Lung (tissue), 12 donors: Measurements from ENCODE around the gene INTS11. TPM values are rescaled to one million over a fixed set of nuclear protein-coding genes. Genes with fewer than 3 reads are reported as not detected.

Experiments
- ATAC-seq: fragments of 200-7000 bp; cut with Tn5 transposase; one replicate; pipeline ENCODE4 v1.9.1; 2020; ENCODE audit warnings: moderate number of reproducible peaks; ENCODE audit not compliant: insufficient read depth, low FRiP score
- DNase-seq, 3 donors: peaks; one replicate each; pipeline ENCODE4 v3.0.0-alpha.2; 2013 to 2017
- H3K27ac ChIP-seq, 2 donors: one replicate each; pipeline ENCODE4 v1.5.1; 2013; ENCODE audit warnings: mild to moderate bottlenecking in 2 of 2, moderate library complexity in 2 of 2, control low read depth in 1 of 2, inconsistent platforms in 1 of 2, low read depth in 1 of 2, low read length in 1 of 2
- H3K27me3 ChIP-seq, 3 donors: one replicate each; pipeline ENCODE4 v1.5.1; 2013; ENCODE audit warnings: low read length in 2 of 3; ENCODE audit not compliant: control insufficient read depth in 3 of 3, insufficient read depth in 3 of 3
- H3K36me3 ChIP-seq, 4 donors: one replicate each; pipeline ENCODE4 v1.5.1; 2013; ENCODE audit warnings: low read length in 4 of 4, mild to moderate bottlenecking in 1 of 4, moderate library complexity in 1 of 4; ENCODE audit not compliant: control insufficient read depth in 4 of 4, insufficient read depth in 4 of 4
- H3K4me1 ChIP-seq, 5 donors: one replicate each; pipeline ENCODE4 v1.5.1; 2013; ENCODE audit warnings: low read length in 5 of 5, mild to moderate bottlenecking in 2 of 5, moderate library complexity in 1 of 5; ENCODE audit not compliant: control insufficient read depth in 5 of 5, insufficient read depth in 5 of 5
- H3K4me3 ChIP-seq: one replicate; pipeline ENCODE4 v1.5.1; 2013; ENCODE audit warnings: mild to moderate bottlenecking, control low read depth, moderate library complexity
- H3K9ac ChIP-seq, 2 donors: one replicate each; pipeline ENCODE4 v1.5.1; 2013; ENCODE audit warnings: low read length in 2 of 2, control low read depth in 1 of 2; ENCODE audit not compliant: insufficient read depth in 1 of 2
- H3K9me3 ChIP-seq, 4 donors: one replicate each; pipeline ENCODE4 v1.5.1; 2013; ENCODE audit warnings: low read length in 3 of 4, mild to moderate bottlenecking in 1 of 4, moderate library complexity in 1 of 4; ENCODE audit not compliant: control insufficient read depth in 4 of 4, insufficient read depth in 3 of 4
- WGBS, 2 donors: extraction: QIAGEN DNeasy Blood & Tissue Kit; methylation state at CpG; one replicate each; pipeline ENCODE4 v1.1.7; 2013; 5-methylcytosine and 5-hydroxymethylcytosine counted together
- polyA plus RNA-seq, 2 donors: library from polyadenylated mRNA; stranded (reverse); fragments of 200-250 nt; gene quantifications; one replicate each; pipeline ENCODE4 v1.2.1, GENCODE V29; 2013
- total RNA-seq, 2 donors: library from RNA; depleted of rRNA in 1 of 2; stranded (reverse); fragments of >200 nt in 1 of 2; gene quantifications; one replicate each; pipeline ENCODE4 v1.2.1, GENCODE V29; 2014 to 2021
- TF ChIP-seq, protein P1 (sequence below): IDR thresholded peaks from 2 replicates; pipeline ENCODE4 v1.5.1; 2012; ENCODE audit warnings: mild to moderate bottlenecking; ENCODE audit errors: control extremely low read depth, extremely low read depth
- donor health status: control.
- donor health status: control.
- donor health status: Bipolar disorder and iron deficiency.
- donor health status: healthy.
- donor health status: DM: yes; HTN: yes; CAD: no.

The INTS11 gene
- total and polyA plus RNA-seq, 4 donors: 89.8 to 130 (median 96.7) TPM

DNA sequence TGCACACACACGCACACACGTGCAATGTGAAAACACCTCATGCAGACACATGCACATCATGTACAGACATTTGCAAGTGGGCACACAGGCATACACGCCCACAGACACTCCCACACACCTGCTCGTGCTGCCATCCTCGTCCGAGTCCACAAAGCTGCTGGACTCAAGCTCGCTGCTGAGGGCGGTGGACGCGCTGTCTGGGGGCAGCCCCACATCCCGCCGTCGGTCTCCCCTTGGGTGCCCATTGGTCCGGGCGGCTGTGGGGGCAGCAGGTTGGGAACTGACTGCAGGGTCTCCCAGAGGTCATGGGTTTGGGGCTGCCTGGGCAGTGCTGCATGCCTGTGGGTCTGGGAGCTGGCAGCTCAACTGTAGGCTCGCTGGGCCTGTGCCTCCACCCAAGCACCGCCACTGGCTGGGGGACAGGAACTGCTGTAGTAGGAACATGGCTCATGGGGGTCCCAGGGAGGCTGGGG lies 17.1 kb upstream of the INTS11 start:
- DNase-seq (no peak), ATAC-seq (no peak)
- Histone ChIP-seq H3K9me3 (no peaks in the 10 kb centered on the region), H3K27ac (no peak overlapping the region), H3K36me3 (peaks cover 0 to 46% (median 11%) of the 10 kb centered on the region in 4 donors), H3K27me3 (no peaks in the 10 kb centered on the region), H3K4me1 (peaks cover 0 to 19% (median 0%) of the 10 kb centered on the region in 5 donors), H3K4me3 (no peak overlapping the region), H3K9ac (no peak overlapping the region)
- 94 to 97% methylated on average over 17 of the region's 17 CpGs for WGBS, 2 donors
- TF ChIP-seq, protein P1, sequence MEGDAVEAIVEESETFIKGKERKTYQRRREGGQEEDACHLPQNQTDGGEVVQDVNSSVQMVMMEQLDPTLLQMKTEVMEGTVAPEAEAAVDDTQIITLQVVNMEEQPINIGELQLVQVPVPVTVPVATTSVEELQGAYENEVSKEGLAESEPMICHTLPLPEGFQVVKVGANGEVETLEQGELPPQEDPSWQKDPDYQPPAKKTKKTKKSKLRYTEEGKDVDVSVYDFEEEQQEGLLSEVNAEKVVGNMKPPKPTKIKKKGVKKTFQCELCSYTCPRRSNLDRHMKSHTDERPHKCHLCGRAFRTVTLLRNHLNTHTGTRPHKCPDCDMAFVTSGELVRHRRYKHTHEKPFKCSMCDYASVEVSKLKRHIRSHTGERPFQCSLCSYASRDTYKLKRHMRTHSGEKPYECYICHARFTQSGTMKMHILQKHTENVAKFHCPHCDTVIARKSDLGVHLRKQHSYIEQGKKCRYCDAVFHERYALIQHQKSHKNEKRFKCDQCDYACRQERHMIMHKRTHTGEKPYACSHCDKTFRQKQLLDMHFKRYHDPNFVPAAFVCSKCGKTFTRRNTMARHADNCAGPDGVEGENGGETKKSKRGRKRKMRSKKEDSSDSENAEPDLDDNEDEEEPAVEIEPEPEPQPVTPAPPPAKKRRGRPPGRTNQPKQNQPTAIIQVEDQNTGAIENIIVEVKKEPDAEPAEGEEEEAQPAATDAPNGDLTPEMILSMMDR: no peak

DNA sequence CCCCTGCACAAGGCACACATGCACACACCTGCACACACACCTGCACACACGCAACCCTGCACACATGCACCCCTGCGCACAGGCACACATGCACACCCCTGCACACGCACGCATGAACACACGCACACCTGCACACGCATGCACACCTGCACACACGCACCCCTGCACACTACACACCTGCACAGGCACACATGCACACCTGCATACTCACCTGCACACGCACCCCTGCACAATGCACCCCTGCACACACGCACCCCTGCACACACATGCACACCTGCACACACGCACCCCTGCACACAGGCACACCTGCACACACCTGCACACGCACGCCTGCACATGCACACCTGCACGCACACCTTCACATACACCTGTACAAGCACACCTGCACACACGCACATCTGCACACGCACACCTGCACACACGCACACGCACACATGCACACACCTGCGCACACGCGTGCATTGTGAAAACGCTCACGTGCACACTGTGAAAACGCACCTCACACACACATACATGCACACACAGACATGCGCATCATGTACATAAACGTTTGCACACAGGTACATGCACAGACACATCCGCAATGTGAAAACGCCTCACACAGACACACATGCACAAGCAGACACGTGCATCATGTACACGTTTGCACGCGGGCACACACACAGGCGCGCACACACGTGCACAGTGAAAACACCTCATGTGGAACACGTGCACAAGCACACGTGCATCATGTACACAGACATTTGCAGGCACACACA lies 16.5 kb upstream of the INTS11 start:
- ATAC-seq (no peak), DNase-seq (no peak)
- Histone ChIP-seq H3K9ac (no peak overlapping the region), H3K36me3 (peaks cover 0 to 52% (median 11%) of the 10 kb centered on the region in 4 donors), H3K4me1 (peaks cover 0 to 13% (median 0%) of the 10 kb centered on the region in 5 donors), H3K4me3 (no peak overlapping the region), H3K27me3 (no peaks in the 10 kb centered on the region), H3K9me3 (no peaks in the 10 kb centered on the region), H3K27ac (no peak overlapping the region)
- TF ChIP-seq, protein P1: no peak
- 93 to 96% methylated on average over 36 of the region's 36 CpGs for WGBS, 2 donors

DNA sequence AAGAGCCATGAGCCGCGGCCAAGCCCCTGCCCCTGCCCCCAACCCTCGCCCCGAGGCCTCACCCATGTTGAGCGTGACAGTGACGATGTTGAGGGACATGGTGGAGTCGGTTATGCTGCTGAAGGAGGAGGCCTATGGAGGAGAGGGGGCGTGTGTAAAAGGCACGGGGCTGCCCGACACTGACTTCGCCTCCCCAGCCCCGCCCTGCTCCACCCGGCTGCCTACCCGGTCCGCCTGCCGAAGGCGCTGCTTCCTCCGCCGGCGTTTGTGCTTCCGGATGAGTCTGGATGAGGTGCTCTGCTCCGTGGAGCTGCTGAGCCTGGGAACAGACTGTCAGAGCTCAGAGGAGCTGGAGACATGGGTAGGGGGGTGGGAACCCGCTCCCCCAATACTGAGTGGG lies 15.7 kb upstream of the INTS11 start:
- Histone ChIP-seq H3K36me3 (peaks cover 4 to 58% (median 11%) of the 10 kb centered on the region in 4 donors), H3K27ac (no peak overlapping the region), H3K4me1 (peaks cover 0 to 6% (median 0%) of the 10 kb centered on the region in 5 donors), H3K9ac (no peak overlapping the region), H3K4me3 (no peak overlapping the region), H3K9me3 (no peaks in the 10 kb centered on the region), H3K27me3 (no peaks in the 10 kb centered on the region)
- DNase-seq: no peak
- ATAC-seq: no peak
- 94 to 96% methylated on average over 23 of the region's 23 CpGs for WGBS, 2 donors
- TF ChIP-seq, protein P1: no peak
